NCI-H1694 treated with DMSO at 0.1 percent for 48 hours (cell line): ENCODE measurements around the gene TEX51.

Source experiments
- DNase-seq: peaks from one replicate; lab custom pipeline; 2025; lab: John Stamatoyannopoulos, UW

Gene TEX51

DNA sequence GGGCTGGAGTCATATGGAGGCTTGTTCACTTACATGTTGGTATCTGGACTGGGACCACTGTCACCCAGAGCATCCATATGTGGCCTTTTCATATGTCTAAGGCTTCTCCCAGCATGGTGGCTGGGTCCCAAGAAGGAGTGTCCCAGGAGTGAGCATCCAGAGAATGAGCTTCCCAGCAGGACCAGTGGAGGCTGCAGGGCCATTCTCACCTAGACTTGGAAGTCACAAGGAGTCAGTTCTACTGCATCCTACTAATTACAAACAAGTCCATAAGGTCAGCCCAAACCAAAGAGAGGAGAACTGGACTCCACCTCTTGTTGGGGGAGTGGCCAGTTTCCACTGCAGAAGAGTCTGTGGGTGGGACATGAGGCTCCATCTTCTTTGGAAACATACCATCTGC lies 5.1 kb upstream of the TEX51 start:
- no peak for DNase-seq

- DNase-seq: no peak
These were observed 4.6 kb upstream of the TEX51 start for GRCh38 chr2:126894082-126894481.

DNA sequence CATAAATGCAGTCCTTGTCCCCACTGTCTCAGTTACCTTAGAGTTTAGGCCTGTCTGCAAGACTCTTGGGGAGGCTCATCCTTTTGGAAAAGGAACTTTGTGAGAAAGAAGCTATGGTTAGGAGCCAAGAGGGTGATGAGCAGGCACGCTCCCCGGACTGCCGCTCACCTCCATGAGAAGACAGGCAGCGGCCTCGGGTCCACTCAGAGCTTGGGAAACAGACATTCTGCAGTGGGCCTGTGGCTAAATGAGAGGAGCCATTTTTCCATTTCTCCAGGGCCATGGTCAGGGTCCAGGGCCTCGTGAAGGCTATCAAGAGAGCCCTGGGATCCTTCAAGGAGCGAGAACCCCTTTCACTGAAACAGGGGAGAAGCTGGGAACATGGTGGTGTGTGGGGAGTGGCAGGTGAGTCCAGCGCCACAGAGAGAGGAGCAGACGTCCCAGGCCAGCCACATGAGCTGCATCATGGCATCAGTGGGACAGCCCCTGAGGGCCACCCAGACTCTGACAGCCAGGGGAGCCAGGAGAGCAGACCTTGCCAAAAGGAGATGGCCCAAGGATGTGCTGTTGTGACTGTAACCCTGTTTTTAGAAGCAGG lies 4.0 kb upstream of the TEX51 start:
- no peak for DNase-seq

DNA sequence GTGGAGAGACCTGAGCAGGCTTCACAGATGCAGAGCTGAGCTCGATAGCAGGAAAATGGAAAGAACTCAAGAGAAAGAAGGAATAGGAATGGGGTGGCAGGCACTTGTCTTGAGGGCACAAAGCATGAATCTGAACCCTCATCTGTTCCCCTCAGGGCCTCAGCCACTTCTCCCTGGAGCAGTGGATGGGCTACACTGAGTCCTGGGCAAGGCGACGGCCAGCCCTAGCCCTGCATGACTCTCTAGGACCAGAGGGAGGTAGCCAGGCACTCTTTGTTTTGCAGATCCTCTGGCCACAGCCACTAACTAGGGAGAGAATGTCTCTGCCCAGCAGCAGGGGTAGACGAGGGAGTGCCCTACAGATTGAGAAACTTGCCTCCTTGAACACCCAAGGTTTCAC lies 3.4 kb upstream of the TEX51 start:
- DNase-seq: no peak

GRCh38 chr2:126896471-126896870 lies 2.2 kb upstream of the TEX51 start:
- no peak for DNase-seq

- DNase-seq: no peak
These were observed 1.0 kb downstream of the TEX51 start for GRCh38 chr2:126899616-126900185.

GRCh38 chr2:126900646-126901319 lies 2.1 kb downstream of the TEX51 start:
- no peak for DNase-seq

DNA sequence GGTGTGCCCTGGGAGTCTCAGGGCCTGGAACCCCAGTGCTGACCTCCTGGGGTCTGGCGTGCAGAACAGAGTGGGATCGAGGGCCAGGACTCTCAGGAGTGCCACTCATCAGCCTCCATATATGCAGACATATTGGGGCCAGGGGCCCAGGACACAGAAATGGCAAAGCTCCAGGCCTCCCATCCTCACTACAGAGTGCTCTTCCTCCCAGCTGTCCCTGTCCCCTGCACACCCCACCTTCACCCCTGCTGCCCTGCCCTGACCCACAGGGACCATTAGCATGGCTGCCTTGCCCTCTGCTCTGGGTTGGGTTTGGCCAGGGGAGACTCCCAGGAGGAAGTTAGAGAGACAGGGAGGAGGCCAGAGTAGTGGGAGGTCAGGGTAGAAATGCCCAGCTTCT lies 2.8 kb downstream of the TEX51 start:
- DNase-seq: no peak

DNA sequence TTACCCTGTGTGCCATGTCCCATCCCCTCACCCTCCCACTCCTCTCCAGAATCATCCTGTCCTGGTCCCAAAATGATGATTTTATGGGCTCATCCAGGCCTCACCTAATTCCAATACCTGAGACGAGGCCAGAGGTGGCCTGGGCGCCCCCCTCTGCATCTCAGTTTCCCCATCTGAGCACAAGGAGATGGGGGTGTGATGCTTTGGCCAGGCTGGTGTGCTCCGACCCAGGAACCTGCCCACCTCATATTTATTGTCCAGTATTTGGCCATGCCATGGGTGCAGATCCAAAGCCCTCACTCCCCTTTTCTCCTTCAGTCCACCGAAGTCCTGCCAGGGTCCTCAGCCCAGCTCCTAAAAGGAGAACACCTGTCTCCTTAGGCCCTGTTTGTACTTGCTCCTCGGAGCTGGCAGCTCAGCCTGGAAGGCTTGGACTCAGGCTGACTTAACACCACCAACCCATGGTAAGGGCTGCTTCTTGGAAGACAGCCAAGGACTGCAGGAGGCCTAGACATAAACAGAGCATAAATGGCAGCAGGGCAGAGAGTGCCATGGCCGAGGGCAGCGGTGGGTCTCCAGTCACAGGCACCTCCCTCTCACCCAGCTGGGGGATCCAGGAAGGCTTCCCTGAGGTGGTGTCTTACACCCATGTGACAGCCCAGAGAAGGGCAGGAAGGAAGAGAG lies 3.6 kb downstream of the TEX51 start:
- DNase-seq: no peak

- DNase-seq: no peak
These were observed 4.2 kb downstream of the TEX51 start for GRCh38 chr2:126902859-126903258.

DNA sequence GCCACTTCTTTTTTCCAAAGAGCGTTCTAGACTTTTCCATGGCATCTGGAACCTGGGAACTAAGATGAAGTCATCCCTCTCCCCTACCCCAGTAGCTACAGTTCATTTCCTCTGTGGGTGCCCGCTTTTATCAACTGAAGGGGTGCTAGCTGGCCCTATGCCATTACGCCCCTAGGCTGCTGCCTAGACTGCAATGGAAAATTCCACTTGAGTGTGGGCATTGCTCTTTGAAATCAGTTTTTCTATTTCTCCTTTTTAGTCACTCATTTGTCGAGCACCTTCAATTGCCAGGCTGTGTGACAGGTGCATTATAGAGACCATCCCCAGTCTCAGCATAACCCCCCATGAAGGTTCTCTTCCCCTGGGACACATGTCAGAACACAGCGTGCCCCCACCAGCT lies 7.3 kb downstream of the TEX51 start:
- no peak for DNase-seq

DNA sequence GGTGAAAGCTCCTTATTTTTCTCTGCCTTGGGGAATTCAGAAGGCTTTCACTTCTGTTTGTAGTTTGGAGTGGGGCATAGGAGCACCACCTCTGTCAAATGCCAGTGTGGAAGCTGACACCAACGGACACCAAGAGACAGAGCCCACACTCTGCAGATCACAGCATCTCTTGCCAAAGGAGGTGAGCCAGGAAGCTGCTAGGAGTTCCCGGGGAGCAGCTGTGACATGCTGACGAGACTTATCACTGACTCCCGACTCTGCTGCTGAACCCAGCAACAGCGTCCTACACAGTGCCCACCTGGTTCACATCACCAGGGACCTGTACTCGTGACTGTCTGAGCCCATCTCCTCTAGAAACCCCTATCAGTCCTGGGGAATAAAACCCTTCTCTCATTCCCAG lies 8.1 kb downstream of the TEX51 start:
- DNase-seq: no peak

DNA sequence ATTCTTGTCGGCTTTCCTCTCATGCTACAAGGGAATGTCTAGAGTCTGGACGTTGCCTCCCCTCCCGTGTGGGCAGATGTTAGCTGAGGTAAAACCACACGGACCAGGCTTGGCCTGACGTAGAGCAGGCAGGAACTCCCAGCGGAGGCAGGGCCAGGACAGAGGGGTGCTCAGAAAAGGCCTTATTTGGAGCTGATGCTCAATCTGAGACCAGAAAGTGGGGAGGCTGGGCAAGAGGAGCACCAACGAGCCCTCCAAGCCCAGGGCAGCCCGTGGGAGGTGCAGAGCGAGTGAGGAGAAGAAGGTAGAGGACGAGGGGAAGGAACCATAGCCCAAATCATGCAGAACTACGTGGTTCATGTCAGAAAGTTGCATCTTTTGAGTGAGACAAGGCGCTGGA lies 9.0 kb downstream of the TEX51 start:
- DNase-seq: no peak

DNA sequence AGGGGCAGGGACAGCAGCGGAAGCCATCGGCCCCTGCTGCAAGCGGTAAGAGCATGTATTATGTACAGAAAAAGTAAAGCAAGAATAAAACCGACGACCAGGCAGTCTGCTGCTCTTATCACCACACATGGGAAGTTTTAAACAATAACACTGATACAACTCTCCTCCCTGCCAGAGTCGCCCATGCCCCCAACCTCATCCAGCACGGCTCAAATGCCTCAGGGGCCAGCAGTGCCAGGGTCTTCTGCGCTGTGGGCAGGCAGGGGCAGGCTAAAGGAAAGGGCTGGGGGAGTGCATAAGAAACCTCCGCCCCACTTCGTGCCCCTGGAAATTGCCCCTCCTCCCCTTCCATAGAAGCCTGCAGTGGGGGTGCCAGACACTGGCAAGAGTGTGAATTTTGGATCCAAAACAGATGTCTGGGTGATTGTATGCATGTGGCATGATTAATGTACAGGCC lies 10.1 kb downstream of the TEX51 start:
- no peak for DNase-seq

GRCh38 chr2:126909366-126909765 lies 10.7 kb downstream of the TEX51 start:
- DNase-seq: no peak

DNA sequence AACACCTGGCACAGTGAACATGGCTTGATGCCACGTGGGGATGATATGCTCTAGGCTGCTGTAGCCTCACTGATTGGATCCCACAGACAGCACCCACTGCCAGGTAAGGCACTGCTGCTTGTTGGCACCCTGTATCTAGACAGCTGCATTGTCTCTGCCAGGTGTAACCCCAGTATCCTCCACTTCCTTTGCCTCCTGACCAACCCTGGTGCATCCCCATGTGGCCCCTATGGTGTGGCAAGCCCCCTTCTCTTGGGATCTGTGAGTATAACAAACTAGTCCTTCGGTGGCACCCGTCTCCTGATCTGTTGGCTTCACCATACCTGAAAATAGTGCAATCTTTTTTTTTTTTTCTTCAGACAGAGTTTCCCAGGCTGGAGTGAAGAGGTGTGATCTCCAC lies 11.1 kb downstream of the TEX51 start:
- DNase-seq: no peak

- no peak for DNase-seq
These were observed 11.9 kb downstream of the TEX51 start for GRCh38 chr2:126910637-126911036.

- no peak for DNase-seq
These were observed 12.6 kb downstream of the TEX51 start for GRCh38 chr2:126911111-126911796.

- DNase-seq: no peak
These were observed 13.5 kb downstream of the TEX51 start for GRCh38 chr2:126912201-126912600.

GRCh38 chr2:126913329-126913728 lies 14.6 kb downstream of the TEX51 start:
- no peak for DNase-seq

DNA sequence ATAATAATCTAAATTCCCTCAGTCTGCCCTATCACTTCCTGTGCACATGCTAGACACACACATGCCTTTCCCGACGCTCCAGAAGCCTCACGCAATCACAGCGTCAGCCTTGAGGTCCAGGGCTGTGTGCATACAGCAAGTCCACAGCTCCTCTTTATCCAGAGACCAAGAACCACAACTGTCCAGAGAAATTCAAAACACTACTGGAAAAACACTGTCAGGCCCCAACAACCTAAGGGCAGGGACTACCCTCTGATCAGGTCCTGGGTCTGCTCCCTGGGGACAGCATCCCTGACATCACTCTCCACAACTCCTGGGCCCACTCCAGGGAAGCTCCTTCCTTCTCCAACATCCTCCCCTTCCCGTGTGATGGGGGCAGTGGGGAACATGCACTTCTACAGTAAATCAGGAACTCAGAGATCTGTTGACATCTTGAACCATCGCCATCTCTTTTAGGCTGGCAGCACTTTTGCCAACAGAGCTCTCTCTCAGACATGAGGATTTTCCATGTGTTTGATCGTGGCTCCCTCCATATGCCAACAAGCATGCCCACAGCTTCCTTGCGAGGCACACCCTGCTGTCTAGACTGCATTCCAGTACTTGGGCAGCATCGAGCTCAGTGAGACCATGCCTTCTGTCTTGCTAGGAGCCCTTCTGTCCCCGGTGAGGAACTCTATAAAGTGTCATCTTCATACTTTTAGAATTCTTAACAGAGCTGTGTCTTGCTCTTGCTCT lies 15.4 kb downstream of the TEX51 start:
- no peak for DNase-seq
